IMR-90 (cell line): Measurements from ENCODE around the gene RAI1. TPM values are rescaled to one million over a fixed set of nuclear protein-coding genes. Genes with fewer than 3 reads are reported as not detected.

Experiments
- ATAC-seq: fragments of 200-7000 bp; cut with Tn5 transposase; 2 replicates; pipeline ENCODE4 v1.9.1; 2020; ENCODE audit warnings: low read depth, mild to moderate bottlenecking, moderate library complexity
- BruUV-seq: library from RNA; stranded (reverse); fragments of 400-500 nt; replicated peaks from 2 replicates; lab custom pipeline; 2021; lab: Mats Ljungman, UMichigan
- CTCF ChIA-PET: fragments of 300-600 bp; formaldehyde crosslinking; extraction: SDS; loops from one replicate; lab custom pipeline; 2021; ENCODE audit warnings: antibody characterized with exemption; lab: Yijun Ruan, JAX
- POLR2A ChIA-PET: fragments of 300-600 bp; sonication (Branson Sonifier 250); formaldehyde crosslinking; loops from one replicate; lab custom pipeline; 2022; ENCODE audit warnings: antibody characterized with exemption; ENCODE audit not compliant: unreplicated experiment; lab: Charles Lee
- DNase-seq: peaks from one replicate; pipeline ENCODE4 v3.0.0; 2013
- H2AFZ ChIP-seq: replicated peaks from 2 replicates; pipeline ENCODE3; 2013; ENCODE audit warnings: low read length, mild to moderate bottlenecking; ENCODE audit not compliant: poor library complexity
- H2AK5ac ChIP-seq: 2 replicates; pipeline ENCODE4 v1.6.1; 2013; ENCODE audit warnings: low read depth, low read length, inconsistent platforms
- H2AK9ac ChIP-seq: replicated peaks from 2 replicates; pipeline ENCODE3; 2013; ENCODE audit warnings: mild to moderate bottlenecking, low read depth, low read length, moderate library complexity; ENCODE audit not compliant: poor library complexity
- H2BK120ac ChIP-seq: 2 replicates; pipeline ENCODE4 v1.6.1; 2013; ENCODE audit warnings: low read depth, low read length, inconsistent platforms
- H2BK15ac ChIP-seq: 3 replicates; pipeline ENCODE4 v1.6.1; 2013; ENCODE audit warnings: low read depth, low read length, inconsistent platforms
- H2BK20ac ChIP-seq: 2 replicates; pipeline ENCODE4 v1.6.1; 2013; ENCODE audit warnings: low read depth, mild to moderate bottlenecking, inconsistent platforms, low read length, moderate library complexity
- H2BK5ac ChIP-seq: 2 replicates; pipeline ENCODE4 v1.6.1; 2013; ENCODE audit warnings: mild to moderate bottlenecking, low read depth, low read length, inconsistent platforms; ENCODE audit not compliant: poor library complexity, severe bottlenecking
- H3K14ac ChIP-seq: replicated peaks from 2 replicates; pipeline ENCODE4 v1.6.1; 2013; ENCODE audit warnings: low read depth, low read length, inconsistent platforms
- H3K18ac ChIP-seq: 2 replicates; pipeline ENCODE4 v1.6.1; 2013; ENCODE audit warnings: low read depth, low read length, control low read depth
- H3K23ac ChIP-seq: 2 replicates; pipeline ENCODE4 v1.6.1; 2013; ENCODE audit warnings: low read depth, low read length, inconsistent platforms
- H3K27ac ChIP-seq: 2 replicates; pipeline ENCODE4 v1.5.1; 2013; ENCODE audit warnings: mild to moderate bottlenecking, control low read depth, low read length; ENCODE audit not compliant: insufficient read depth
- H3K27me3 ChIP-seq: 2 replicates; pipeline ENCODE4 v1.6.1; 2013; ENCODE audit warnings: low read length; ENCODE audit not compliant: control insufficient read depth, insufficient read depth
- H3K36me3 ChIP-seq: 2 replicates; pipeline ENCODE4 v1.6.1; 2013; ENCODE audit warnings: low read length, mixed read lengths; ENCODE audit not compliant: control insufficient read depth, insufficient read depth
- H3K4ac ChIP-seq: 2 replicates; pipeline ENCODE4 v1.6.1; 2013; ENCODE audit warnings: low read depth, low read length, inconsistent platforms
- H3K4me1 ChIP-seq: 2 replicates; pipeline ENCODE4 v1.6.1; 2013; ENCODE audit warnings: low read length, mixed read lengths; ENCODE audit not compliant: control insufficient read depth, insufficient read depth
- H3K4me2 ChIP-seq: 2 replicates; pipeline ENCODE4 v1.6.1; 2013; ENCODE audit warnings: low read depth, mild to moderate bottlenecking, control low read depth, low read length, moderate library complexity
- H3K4me3 ChIP-seq: 2 replicates; pipeline ENCODE4 v1.5.1; 2013; ENCODE audit warnings: low read depth, mild to moderate bottlenecking, control low read depth, low read length, moderate library complexity; ENCODE audit not compliant: insufficient read depth
- H3K56ac ChIP-seq: 2 replicates; pipeline ENCODE4 v1.6.1; 2013; ENCODE audit warnings: low read length, inconsistent platforms; ENCODE audit not compliant: insufficient read depth; ENCODE audit errors: extremely low read depth
- H3K79me1 ChIP-seq, 2 experiments: 2 replicates each; pipeline ENCODE4 v1.6.1; 2013; ENCODE audit warnings: low read length in 2 of 2, inconsistent platforms in 1 of 2, low read depth in 1 of 2
- H3K9ac ChIP-seq: 2 replicates; pipeline ENCODE4 v1.6.1; 2013; ENCODE audit warnings: low read depth, low read length, control low read depth
- H3K9me1 ChIP-seq: 2 replicates; pipeline ENCODE4 v1.6.1; 2013; ENCODE audit warnings: low read length, inconsistent platforms; ENCODE audit not compliant: insufficient read depth
- H3K9me3 ChIP-seq: 2 replicates; pipeline ENCODE4 v1.6.1; 2013; ENCODE audit warnings: low read length; ENCODE audit not compliant: control insufficient read depth, insufficient read depth
- H4K20me1 ChIP-seq: 2 replicates; pipeline ENCODE4 v1.6.1; 2013; ENCODE audit warnings: low read length, inconsistent platforms; ENCODE audit not compliant: insufficient read depth
- H4K5ac ChIP-seq: 2 replicates; pipeline ENCODE4 v1.6.1; 2013; ENCODE audit warnings: mild to moderate bottlenecking, low read depth, low read length, control low read depth
- H4K8ac ChIP-seq, 2 experiments: 2 replicates each; pipeline ENCODE4 v1.6.1; 2013; ENCODE audit warnings: low read depth in 2 of 2, low read length in 2 of 2, control low read depth in 1 of 2, inconsistent platforms in 1 of 2
- H4K91ac ChIP-seq: 2 replicates; pipeline ENCODE4 v1.6.1; 2013; ENCODE audit warnings: low read depth, low read length, inconsistent platforms; ENCODE audit not compliant: insufficient read depth
- MXI1 ChIP-seq: IDR thresholded peaks from 2 replicates; pipeline ENCODE4 v1.6.1; 2012; ENCODE audit warnings: low read depth, mild to moderate bottlenecking, low read length, moderate library complexity, borderline replicate concordance
- SMC3 ChIP-seq: fragments of 150-350 bp; IDR thresholded peaks from 2 replicates; pipeline ENCODE4 v1.6.1; 2016; ENCODE audit warnings: low read depth, mild to moderate bottlenecking, antibody characterized with exemption, low read length, moderate library complexity
- WGBS, 2 experiments: methylation state at CpG; one replicate each; pipeline versions ENCODE4 v1.1.5 to v1.1.7; 2013; ENCODE audit warnings: missing lambda C conversion rate in 2 of 2; ENCODE audit not compliant: insufficient read length in 1 of 2; ENCODE audit errors: extremely low coverage in 2 of 2; 5-methylcytosine and 5-hydroxymethylcytosine counted together
- dilution Hi-C: fragments of 300-500 bp; cut with HindIII; formaldehyde crosslinking; loops from one replicate; pipeline ENCODE4 v1.14.3; 2018; ENCODE audit warnings: low sequenced_read_pairs; ENCODE audit not compliant: unreplicated experiment
- in situ Hi-C: fragments of 300-500 bp; cut with MboI; formaldehyde crosslinking; loops from 3 replicates; pipeline ENCODE4 v1.14.3; 2019; ENCODE audit warnings: low sequenced_read_pairs, inconsistent platforms, mixed read lengths
- intact Hi-C: fragments of 100-400 bp; cut with micrococcal nuclease; formaldehyde crosslinking; loops from 2 replicates; pipeline ENCODE4 v1.10.0; 2022
- polyA plus RNA-seq, 3 experiments: library from polyadenylated mRNA; depleted of rRNA; stranded (reverse); fragments of >200 nt; gene quantifications; 2 replicates each; pipeline ENCODE4 v1.2.3, GENCODE V29; 2012; ENCODE audit warnings: low replicate concordance in 1 of 3
- total RNA-seq: library from RNA; depleted of rRNA; stranded (reverse); fragments of >200 nt; gene quantifications from 2 replicates; pipeline ENCODE4 v1.2.3, GENCODE V29; 2012

RAI1 gene
- total and polyA plus RNA-seq, 2 of the 4 experiments (the other 2 are of a cell fraction) = 1.8 to 10.5 TPM

DNA sequence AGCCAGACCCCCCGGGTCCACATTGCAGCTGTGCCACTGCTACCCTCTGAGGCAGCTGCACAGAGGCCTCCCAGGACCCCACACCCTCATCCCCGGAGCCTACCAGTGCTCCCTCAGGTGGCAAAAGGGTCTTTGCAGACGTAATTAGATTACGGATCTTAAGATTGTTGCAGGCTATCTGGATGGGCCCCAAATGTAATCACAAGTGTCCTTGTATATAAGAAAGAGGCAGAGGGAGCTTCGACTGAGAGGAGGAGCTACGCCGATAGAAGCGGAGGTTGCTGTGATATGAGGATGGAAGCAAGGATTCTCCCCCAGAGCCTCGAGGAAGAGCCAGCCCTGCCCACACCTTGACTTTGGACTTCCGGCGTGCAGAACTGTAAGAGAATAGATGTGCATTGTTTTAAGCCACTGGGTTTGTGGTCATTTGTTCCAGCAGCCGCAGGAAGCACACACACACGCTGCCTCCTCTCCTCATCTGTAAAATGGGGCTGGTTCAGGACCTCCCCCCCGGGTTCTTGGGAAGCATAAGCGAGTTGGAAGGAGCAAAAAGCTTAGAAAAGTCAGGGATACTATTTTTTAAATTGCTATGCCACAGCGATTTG is 10.5 kb upstream of the RAI1 start:
- no peak overlapping the region for H3K23ac ChIP-seq
- H3K27me3 ChIP-seq = peaks cover 4% of the 10 kb centered on the region
- no peaks in the 10 kb centered on the region for H3K36me3 ChIP-seq
- no peak overlapping the region for H3K4me2 ChIP-seq
- H4K20me1 ChIP-seq = no peaks in the 10 kb centered on the region
- no peak overlapping the region for H2AK9ac ChIP-seq
- no peak for DNase-seq
- no peak overlapping the region for H3K4me3 ChIP-seq
- no peak overlapping the region for H2AK5ac ChIP-seq
- 0 out of 2 replicates have a peak, but pooled peaks cover 2% of the 10 kb centered on the region for H3K4me1 ChIP-seq
- no peak overlapping the region for H4K8ac ChIP-seq
- H3K79me1 ChIP-seq = no peaks in the 10 kb centered on the region
- no peak overlapping the region for H3K9ac ChIP-seq
- H3K18ac ChIP-seq = no peak overlapping the region
- POLR2A ChIA-PET = no interaction called here
- H3K9me3 ChIP-seq = no peaks in the 10 kb centered on the region
- H2BK20ac ChIP-seq = no peak overlapping the region
- no peak overlapping the region for H2BK120ac ChIP-seq
- intact Hi-C loops (no loop called here), in situ Hi-C loops (no loop called here), dilution Hi-C loops (no loop called here)
- no peak for TF ChIP-seq SMC3
- no peak for TF ChIP-seq MXI1
- H4K91ac ChIP-seq = no peak overlapping the region
- no peak overlapping the region for H2BK5ac ChIP-seq
- no peak overlapping the region for H3K4ac ChIP-seq
- 60% methylated on average over 1 of the region's 16 CpGs; no CpG with 5 or more reads in 1 of the 2 experiments for WGBS, 2 experiments
- no peak overlapping the region for H3K56ac ChIP-seq
- no peaks in the 10 kb centered on the region for H3K9me1 ChIP-seq
- H2BK15ac ChIP-seq = no peak overlapping the region
- H2AFZ ChIP-seq = no peak overlapping the region
- H4K5ac ChIP-seq = no peak overlapping the region
- CTCF ChIA-PET = no interaction called here
- ATAC-seq = no peak
- no TSS peak for BruUV-seq
- H3K27ac ChIP-seq = no peak overlapping the region
- no peak overlapping the region for H3K14ac ChIP-seq
